GM12875 (cell line): ENCODE results near the gene NEDD9.

ENCODE experiments used
- H3K4me3 ChIP-seq: one replicate; pipeline ENCODE4 v1.5.1; 2011; ENCODE audit warnings: low read depth, low read length, control low read depth
- CTCF ChIP-seq: IDR thresholded peaks from 2 replicates; pipeline ENCODE4 v1.5.1; 2011; ENCODE audit warnings: low read depth, mild to moderate bottlenecking, control low read depth, inconsistent platforms, low read length, moderate library complexity, borderline replicate concordance; ENCODE audit not compliant: insufficient read depth

The NEDD9 gene

GRCh38 chr6:11183761-11184362 lies 48.6 kb downstream of the NEDD9 start:
- no peak for TF ChIP-seq CTCF
- H3K4me3 ChIP-seq, result no peak overlapping the region

- H3K4me3 ChIP-seq, result no peak overlapping the region
- no peak for TF ChIP-seq CTCF
Measured at GRCh38 chr6:11181478-11182136, 50.9 kb downstream of the NEDD9 start.

GRCh38 chr6:11179419-11180202 lies 52.9 kb downstream of the NEDD9 start:
- TF ChIP-seq CTCF, result no peak
- H3K4me3 ChIP-seq, result no peak overlapping the region

- H3K4me3 ChIP-seq, result no peak overlapping the region
- no peak for TF ChIP-seq CTCF
Measured at GRCh38 chr6:11179088-11179418, 53.4 kb downstream of the NEDD9 start.

- no peak overlapping the region for H3K4me3 ChIP-seq
- no peak for TF ChIP-seq CTCF
Measured at GRCh38 chr6:11177271-11177670, 55.2 kb downstream of the NEDD9 start.

- TF ChIP-seq CTCF, result no peak
Measured at GRCh38 chr6:11174242-11174611, 58.2 kb downstream of the NEDD9 start.

More at GRCh38 chr6:11174242-11174611, 58.2 kb downstream of the NEDD9 start:
- H3K4me3 ChIP-seq, result no peak overlapping the region
